ENCODE results near the gene ARVCF.
A peak's percentile ranks its signal among the peaks of the same experiment; 100 is the strongest.

Gene ARVCF

DNA sequence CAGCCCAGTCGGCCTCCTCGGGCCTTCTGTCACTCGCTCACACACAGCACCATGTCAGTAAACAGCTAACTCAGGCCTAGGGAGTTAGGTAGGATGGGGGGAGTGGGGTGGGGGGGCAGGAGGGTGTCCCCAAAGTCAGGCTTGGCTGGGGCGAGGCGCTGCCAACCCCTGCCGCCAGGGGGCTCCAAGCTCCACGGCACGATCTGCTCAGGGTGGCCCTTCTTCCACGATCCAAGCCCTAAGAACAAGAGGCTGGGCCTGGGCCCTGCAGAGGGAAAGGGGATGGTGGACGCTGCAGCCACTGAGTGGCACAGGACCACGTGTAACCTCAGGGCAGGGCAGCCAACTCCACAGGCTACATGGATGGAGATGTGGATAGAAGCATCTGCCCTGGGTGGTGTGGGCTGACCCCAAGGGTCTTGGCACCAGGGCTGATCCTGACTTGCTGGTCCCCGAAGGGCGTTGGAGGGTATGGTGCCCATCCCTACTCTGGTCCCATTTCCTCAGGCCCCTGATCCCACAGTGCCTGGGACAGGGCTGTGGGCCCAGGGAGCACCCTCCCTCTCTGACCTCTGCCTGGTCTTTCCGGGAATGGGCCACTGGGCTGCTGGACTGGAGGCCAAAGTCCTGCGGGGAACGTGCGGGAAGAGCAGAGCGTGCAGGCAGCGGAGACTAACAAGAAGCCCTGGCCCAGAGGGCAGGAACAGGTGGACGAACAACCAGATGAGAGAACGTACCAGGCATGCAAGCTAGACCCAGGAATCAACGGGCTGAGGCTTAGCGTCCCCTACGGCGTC is 45.9 kb downstream of the ARVCF start:
- peaks cover 0 to 79% of the 10 kb centered on the region in 2 experiments; a peak in 1 of 3 replicates for H3K36me3 ChIP-seq (ENCODE audit: control insufficient read depth in 2 of 2, insufficient read depth in 1 of 2, low read length in 2 of 2)
- H3K27ac ChIP-seq (ENCODE audit: extremely low read depth, low read depth, low read length) = no peak overlapping the region
- TF ChIP-seq BCL11B (tag by site-specific recombination; IDR thresholded peaks at IDR 0.05; ENCODE audit: low read depth) (no peak), KLF16 (tag by site-specific recombination; IDR thresholded peaks at IDR 0.05) (no peak), ZSCAN30 (tag by site-specific recombination; IDR thresholded peaks at IDR 0.05) (peak; percentile 48; the same call in 1 of the 2 replicates), ZBTB8A (tag by site-specific recombination; IDR thresholded peaks at IDR 0.05) (peak; percentile 51; the same call in 1 of the 2 replicates), ZBTB48 (tag by site-specific recombination; IDR thresholded peaks at IDR 0.05) (peak; percentile 71), ZNF423 (tag by site-specific recombination; IDR thresholded peaks at IDR 0.05) (no peak), KLF1 (tag by site-specific recombination; IDR thresholded peaks at IDR 0.05) (no peak), ZNF654 (tag by site-specific recombination; IDR thresholded peaks at IDR 0.05; ENCODE audit: low read depth) (peak; percentile 41), ZNF571 (tag by site-specific recombination; IDR thresholded peaks at IDR 0.05) (no peak), ZNF121 (tag by site-specific recombination; IDR thresholded peaks at IDR 0.05) (0 out of 2 replicates have a peak, but pooled peaks have one; percentile 11), ZNF433 (tag by site-specific recombination; IDR thresholded peaks at IDR 0.05; ENCODE audit: low read depth) (no peak), IKZF3 (tag by site-specific recombination; IDR thresholded peaks at IDR 0.05) (peak; percentile 23; the same call in 1 of the 2 replicates), MZF1 (tag by site-specific recombination; IDR thresholded peaks at IDR 0.05; ENCODE audit: borderline replicate concordance) (no peak)
- TF ChIP-seq, protein P1, sequence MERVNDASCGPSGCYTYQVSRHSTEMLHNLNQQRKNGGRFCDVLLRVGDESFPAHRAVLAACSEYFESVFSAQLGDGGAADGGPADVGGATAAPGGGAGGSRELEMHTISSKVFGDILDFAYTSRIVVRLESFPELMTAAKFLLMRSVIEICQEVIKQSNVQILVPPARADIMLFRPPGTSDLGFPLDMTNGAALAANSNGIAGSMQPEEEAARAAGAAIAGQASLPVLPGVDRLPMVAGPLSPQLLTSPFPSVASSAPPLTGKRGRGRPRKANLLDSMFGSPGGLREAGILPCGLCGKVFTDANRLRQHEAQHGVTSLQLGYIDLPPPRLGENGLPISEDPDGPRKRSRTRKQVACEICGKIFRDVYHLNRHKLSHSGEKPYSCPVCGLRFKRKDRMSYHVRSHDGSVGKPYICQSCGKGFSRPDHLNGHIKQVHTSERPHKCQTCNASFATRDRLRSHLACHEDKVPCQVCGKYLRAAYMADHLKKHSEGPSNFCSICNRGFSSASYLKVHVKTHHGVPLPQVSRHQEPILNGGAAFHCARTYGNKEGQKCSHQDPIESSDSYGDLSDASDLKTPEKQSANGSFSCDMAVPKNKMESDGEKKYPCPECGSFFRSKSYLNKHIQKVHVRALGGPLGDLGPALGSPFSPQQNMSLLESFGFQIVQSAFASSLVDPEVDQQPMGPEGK (tag by site-specific recombination; IDR thresholded peaks at IDR 0.05) = peak; percentile 91
- TF ChIP-seq, protein P2, sequence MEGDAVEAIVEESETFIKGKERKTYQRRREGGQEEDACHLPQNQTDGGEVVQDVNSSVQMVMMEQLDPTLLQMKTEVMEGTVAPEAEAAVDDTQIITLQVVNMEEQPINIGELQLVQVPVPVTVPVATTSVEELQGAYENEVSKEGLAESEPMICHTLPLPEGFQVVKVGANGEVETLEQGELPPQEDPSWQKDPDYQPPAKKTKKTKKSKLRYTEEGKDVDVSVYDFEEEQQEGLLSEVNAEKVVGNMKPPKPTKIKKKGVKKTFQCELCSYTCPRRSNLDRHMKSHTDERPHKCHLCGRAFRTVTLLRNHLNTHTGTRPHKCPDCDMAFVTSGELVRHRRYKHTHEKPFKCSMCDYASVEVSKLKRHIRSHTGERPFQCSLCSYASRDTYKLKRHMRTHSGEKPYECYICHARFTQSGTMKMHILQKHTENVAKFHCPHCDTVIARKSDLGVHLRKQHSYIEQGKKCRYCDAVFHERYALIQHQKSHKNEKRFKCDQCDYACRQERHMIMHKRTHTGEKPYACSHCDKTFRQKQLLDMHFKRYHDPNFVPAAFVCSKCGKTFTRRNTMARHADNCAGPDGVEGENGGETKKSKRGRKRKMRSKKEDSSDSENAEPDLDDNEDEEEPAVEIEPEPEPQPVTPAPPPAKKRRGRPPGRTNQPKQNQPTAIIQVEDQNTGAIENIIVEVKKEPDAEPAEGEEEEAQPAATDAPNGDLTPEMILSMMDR (tag by site-specific recombination; IDR thresholded peaks at IDR 0.05) = peak; percentile 86
- TF ChIP-seq, protein P3, sequence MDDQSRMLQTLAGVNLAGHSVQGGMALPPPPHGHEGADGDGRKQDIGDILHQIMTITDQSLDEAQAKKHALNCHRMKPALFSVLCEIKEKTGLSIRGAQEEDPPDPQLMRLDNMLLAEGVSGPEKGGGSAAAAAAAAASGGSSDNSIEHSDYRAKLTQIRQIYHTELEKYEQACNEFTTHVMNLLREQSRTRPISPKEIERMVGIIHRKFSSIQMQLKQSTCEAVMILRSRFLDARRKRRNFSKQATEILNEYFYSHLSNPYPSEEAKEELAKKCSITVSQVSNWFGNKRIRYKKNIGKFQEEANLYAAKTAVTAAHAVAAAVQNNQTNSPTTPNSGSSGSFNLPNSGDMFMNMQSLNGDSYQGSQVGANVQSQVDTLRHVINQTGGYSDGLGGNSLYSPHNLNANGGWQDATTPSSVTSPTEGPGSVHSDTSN (CRISPR knock-in tag; IDR thresholded peaks at IDR 0.05) = peak; percentile 50; the same call in 1 of the 2 replicates
- TF ChIP-seq, protein P4, sequence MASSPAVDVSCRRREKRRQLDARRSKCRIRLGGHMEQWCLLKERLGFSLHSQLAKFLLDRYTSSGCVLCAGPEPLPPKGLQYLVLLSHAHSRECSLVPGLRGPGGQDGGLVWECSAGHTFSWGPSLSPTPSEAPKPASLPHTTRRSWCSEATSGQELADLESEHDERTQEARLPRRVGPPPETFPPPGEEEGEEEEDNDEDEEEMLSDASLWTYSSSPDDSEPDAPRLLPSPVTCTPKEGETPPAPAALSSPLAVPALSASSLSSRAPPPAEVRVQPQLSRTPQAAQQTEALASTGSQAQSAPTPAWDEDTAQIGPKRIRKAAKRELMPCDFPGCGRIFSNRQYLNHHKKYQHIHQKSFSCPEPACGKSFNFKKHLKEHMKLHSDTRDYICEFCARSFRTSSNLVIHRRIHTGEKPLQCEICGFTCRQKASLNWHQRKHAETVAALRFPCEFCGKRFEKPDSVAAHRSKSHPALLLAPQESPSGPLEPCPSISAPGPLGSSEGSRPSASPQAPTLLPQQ (tag by site-specific recombination; IDR thresholded peaks at IDR 0.05) = peak; percentile 25; the same call in 1 of the 2 replicates
- TF ChIP-seq, protein P5, sequence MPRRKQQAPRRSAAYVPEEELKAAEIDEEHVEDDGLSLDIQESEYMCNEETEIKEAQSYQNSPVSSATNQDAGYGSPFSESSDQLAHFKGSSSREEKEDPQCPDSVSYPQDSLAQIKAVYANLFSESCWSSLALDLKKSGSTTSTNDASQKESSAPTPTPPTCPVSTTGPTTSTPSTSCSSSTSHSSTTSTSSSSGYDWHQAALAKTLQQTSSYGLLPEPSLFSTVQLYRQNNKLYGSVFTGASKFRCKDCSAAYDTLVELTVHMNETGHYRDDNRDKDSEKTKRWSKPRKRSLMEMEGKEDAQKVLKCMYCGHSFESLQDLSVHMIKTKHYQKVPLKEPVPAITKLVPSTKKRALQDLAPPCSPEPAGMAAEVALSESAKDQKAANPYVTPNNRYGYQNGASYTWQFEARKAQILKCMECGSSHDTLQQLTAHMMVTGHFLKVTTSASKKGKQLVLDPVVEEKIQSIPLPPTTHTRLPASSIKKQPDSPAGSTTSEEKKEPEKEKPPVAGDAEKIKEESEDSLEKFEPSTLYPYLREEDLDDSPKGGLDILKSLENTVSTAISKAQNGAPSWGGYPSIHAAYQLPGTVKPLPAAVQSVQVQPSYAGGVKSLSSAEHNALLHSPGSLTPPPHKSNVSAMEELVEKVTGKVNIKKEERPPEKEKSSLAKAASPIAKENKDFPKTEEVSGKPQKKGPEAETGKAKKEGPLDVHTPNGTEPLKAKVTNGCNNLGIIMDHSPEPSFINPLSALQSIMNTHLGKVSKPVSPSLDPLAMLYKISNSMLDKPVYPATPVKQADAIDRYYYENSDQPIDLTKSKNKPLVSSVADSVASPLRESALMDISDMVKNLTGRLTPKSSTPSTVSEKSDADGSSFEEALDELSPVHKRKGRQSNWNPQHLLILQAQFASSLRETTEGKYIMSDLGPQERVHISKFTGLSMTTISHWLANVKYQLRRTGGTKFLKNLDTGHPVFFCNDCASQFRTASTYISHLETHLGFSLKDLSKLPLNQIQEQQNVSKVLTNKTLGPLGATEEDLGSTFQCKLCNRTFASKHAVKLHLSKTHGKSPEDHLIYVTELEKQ (tag by site-specific recombination; IDR thresholded peaks at IDR 0.05; ENCODE audit: borderline replicate concordance) = no peak
- TF ChIP-seq, protein P6, sequence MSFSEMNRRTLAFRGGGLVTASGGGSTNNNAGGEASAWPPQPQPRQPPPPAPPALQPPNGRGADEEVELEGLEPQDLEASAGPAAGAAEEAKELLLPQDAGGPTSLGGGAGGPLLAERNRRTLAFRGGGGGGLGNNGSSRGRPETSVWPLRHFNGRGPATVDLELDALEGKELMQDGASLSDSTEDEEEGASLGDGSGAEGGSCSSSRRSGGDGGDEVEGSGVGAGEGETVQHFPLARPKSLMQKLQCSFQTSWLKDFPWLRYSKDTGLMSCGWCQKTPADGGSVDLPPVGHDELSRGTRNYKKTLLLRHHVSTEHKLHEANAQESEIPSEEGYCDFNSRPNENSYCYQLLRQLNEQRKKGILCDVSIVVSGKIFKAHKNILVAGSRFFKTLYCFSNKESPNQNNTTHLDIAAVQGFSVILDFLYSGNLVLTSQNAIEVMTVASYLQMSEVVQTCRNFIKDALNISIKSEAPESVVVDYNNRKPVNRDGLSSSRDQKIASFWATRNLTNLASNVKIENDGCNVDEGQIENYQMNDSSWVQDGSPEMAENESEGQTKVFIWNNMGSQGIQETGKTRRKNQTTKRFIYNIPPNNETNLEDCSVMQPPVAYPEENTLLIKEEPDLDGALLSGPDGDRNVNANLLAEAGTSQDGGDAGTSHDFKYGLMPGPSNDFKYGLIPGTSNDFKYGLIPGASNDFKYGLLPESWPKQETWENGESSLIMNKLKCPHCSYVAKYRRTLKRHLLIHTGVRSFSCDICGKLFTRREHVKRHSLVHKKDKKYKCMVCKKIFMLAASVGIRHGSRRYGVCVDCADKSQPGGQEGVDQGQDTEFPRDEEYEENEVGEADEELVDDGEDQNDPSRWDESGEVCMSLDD (tag by site-specific recombination; IDR thresholded peaks at IDR 0.05) = peak; percentile 83
- H3K9me3 ChIP-seq (ENCODE audit: control insufficient read depth, insufficient read depth, low read depth, low read length) = no peaks in the 10 kb centered on the region
- no peak overlapping the region for H3K4me3 ChIP-seq (ENCODE audit: low read depth, low read length)
- H3K4me1 ChIP-seq (ENCODE audit: control insufficient read depth, insufficient read depth, low read length) = no peaks in the 10 kb centered on the region
- POLR2A ChIA-PET = interaction anchor here (1.0 to 5.8 kb wide), 2 partner anchors 13 to 42 kb away, joined by 4 to 26 read pairs; no protein-coding TSS in a partner anchor
- CTCF ChIA-PET = interaction anchor here (0.5 to 12.8 kb wide), 15 partner anchors 13 to 447 kb away, joined by 3 to 150 read pairs (median 3); partner anchors contain the start of gene TANGO2
